ENCODE measurements around the gene LCN1.

DNA sequence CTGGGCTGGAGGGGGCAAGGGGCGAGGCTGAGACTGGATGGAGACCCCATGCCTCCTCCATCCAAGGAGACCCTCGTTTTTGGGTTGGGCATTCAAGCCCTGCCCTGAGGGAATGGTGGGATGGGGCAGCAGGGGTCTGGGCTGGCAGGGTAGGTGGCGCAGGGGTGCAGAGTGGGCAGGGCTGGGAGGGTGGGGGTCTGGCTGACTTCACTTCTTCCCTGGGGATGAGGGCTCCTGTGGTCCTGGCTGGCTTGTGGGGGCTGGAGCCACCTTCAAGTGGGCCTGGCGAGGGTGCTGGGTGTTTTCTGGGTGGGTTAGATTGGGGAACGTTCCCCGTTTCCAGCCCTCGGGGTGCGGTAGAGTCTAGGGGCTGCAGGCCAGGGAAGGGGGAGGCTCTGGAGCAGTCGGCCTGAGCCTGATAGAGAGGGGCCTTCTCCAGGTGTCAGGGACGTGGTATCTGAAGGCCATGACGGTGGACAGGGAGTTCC, 412 bp downstream of the LCN1 start:
- TF ChIP-seq, protein P1, sequence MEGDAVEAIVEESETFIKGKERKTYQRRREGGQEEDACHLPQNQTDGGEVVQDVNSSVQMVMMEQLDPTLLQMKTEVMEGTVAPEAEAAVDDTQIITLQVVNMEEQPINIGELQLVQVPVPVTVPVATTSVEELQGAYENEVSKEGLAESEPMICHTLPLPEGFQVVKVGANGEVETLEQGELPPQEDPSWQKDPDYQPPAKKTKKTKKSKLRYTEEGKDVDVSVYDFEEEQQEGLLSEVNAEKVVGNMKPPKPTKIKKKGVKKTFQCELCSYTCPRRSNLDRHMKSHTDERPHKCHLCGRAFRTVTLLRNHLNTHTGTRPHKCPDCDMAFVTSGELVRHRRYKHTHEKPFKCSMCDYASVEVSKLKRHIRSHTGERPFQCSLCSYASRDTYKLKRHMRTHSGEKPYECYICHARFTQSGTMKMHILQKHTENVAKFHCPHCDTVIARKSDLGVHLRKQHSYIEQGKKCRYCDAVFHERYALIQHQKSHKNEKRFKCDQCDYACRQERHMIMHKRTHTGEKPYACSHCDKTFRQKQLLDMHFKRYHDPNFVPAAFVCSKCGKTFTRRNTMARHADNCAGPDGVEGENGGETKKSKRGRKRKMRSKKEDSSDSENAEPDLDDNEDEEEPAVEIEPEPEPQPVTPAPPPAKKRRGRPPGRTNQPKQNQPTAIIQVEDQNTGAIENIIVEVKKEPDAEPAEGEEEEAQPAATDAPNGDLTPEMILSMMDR (IDR thresholded peaks at IDR 0.05; ENCODE audit: insufficient read depth, low read length) = no peak
- TF ChIP-seq REST (IDR thresholded peaks at IDR 0.05; ENCODE audit: insufficient replicate concordance, low read depth) = no peak

Data from HL-60 (cell line).